Stomach (tissue), 19 donors: ENCODE measurements around the gene ZNF85. TPM values are rescaled to one million over a fixed set of nuclear protein-coding genes. Genes with fewer than 3 reads are reported as not detected.

Source experiments
- DNase-seq, 2 donors: peaks; one replicate each; pipeline versions ENCODE4 v3.0.0 to v3.0.0-alpha.2; 2013 to 2019
- H3K27ac ChIP-seq, 5 donors: fragments of 200-600 bp in 4 of 5; sonication (generic) in 4 of 5; one replicate each; pipeline ENCODE4 v1.5.1; 2013 to 2019; ENCODE audit warnings: mild to moderate bottlenecking in 1 of 5, moderate library complexity in 1 of 5
- H3K27me3 ChIP-seq, 3 donors: fragments of 200-600 bp; sonication (generic); one replicate each; pipeline ENCODE4 v1.5.1; 2017 to 2019; ENCODE audit warnings: mixed run types in 1 of 3
- H3K36me3 ChIP-seq, 4 donors: fragments of 200-600 bp; sonication (generic); 1 replicate in 3 of 4; 2 replicates in 1 of 4; pipeline ENCODE4 v1.5.1; 2016 to 2019
- H3K4me1 ChIP-seq, 4 donors: fragments of 200-600 bp; sonication (generic); one replicate each; pipeline ENCODE4 v1.5.1; 2016 to 2019
- H3K4me3 ChIP-seq, 4 donors: fragments of 200-600 bp; sonication (generic) in 3 of 4; one replicate each; pipeline ENCODE4 v1.5.1; 2016 to 2019; ENCODE audit warnings: mild to moderate bottlenecking in 1 of 4
- H3K9me3 ChIP-seq, 4 donors: fragments of 200-600 bp; sonication (generic); one replicate each; pipeline ENCODE4 v1.5.1; 2016 to 2019
- EP300 ChIP-seq: sonication (generic); formaldehyde crosslinking; IDR thresholded peaks from one replicate; pipeline ENCODE4 v1.6.1; 2017; ENCODE audit warnings: antibody characterized with exemption
- POLR2A ChIP-seq, 4 donors: fragments of 450-650 bp; IDR thresholded peaks; one replicate each; pipeline ENCODE4 v1.6.1; 2016; ENCODE audit warnings: antibody characterized with exemption in 4 of 4, control low read depth in 2 of 4, mild to moderate bottlenecking in 1 of 4, moderate library complexity in 1 of 4
- POLR2AphosphoS5 ChIP-seq, 3 donors: sonication (generic); formaldehyde crosslinking; IDR thresholded peaks; one replicate each; pipeline ENCODE4 v1.6.1; 2016; ENCODE audit warnings: antibody characterized with exemption in 3 of 3
- WGBS, 5 donors: extraction: QIAGEN DNeasy Blood & Tissue Kit in 3 of 5; methylation state at CpG; one replicate each; pipeline versions ENCODE4 v1.1.5 to v1.1.7; 2013 to 2018; 5-methylcytosine and 5-hydroxymethylcytosine counted together
- intact Hi-C: fragments of 100-400 bp; cut with DNase I; formaldehyde crosslinking; loops from one replicate; pipeline ENCODE4 v1.15.1; 2023; ENCODE audit warnings: low total_unique reads
- long read RNA-seq, 10 donors: transcript quantifications; one replicate each; lab custom pipeline, GENCODE V29; 2026
- polyA plus RNA-seq, 3 donors: library from polyadenylated mRNA; stranded (reverse); fragments of 200-250 nt; gene quantifications; one replicate each; pipeline ENCODE4 v1.2.3, GENCODE V29; 2013
- total RNA-seq, 5 donors: library from RNA; depleted of rRNA; stranded (reverse); fragments of >200 nt; gene quantifications; one replicate each; pipeline versions ENCODE4 v1.1.0 to v1.2.3, GENCODE V29; 2014 to 2016
- TF ChIP-seq, protein P1 (sequence below), 7 experiments: fragments of 450-650 bp in 4 of 7; fragments of 200-600 bp in 3 of 7; sonication (generic) in 3 of 7; IDR thresholded peaks; one replicate each; pipeline ENCODE4 v1.5.1; 2016 to 2019; ENCODE audit warnings: antibody characterized with exemption in 7 of 7, control low read depth in 2 of 7, mild to moderate bottlenecking in 1 of 7
- donor health status: healthy with polysubstance abuse.
- donor health status: Bipolar disorder and iron deficiency.
- donor health status: healthy.

The ZNF85 gene
- total RNA-seq, result 10 to 100 TPM in 3 of 5 donors, 1 to 10 TPM in 2; 4.1 to 25.9 (median 15.8) TPM
- polyA plus RNA-seq, result 1 to 10 TPM; 6.5 to 8.3 (median 7.3) TPM
- long read RNA-seq, donor 1, partial matches to known transcripts, result 0 of 1 reads
- long read RNA-seq, donor 1, other reads (novel, unspliced or antisense), result 0 of 1 reads
- long read RNA-seq, donor 2, partial matches to known transcripts, result 0 of 2 reads
- long read RNA-seq, donor 2, other reads (novel, unspliced or antisense), result 0 of 2 reads
- long read RNA-seq, donor 3, result 0 reads
- long read RNA-seq, donor 4, partial matches to known transcripts, result 0 of 1 reads
- long read RNA-seq, donor 4, other reads (novel, unspliced or antisense), result 0 of 1 reads
- long read RNA-seq, donor 5, partial matches to known transcripts, result 0 of 11 reads
- long read RNA-seq, donor 5, other reads (novel, unspliced or antisense), result 0 of 11 reads
- long read RNA-seq, donor 6, transcript ZNF85-201 (4 exons, 1,531 nt), result major isoform, 7 of 10 reads
- long read RNA-seq, donor 6, partial matches to known transcripts, result 0 of 10 reads
- long read RNA-seq, donor 6, other reads (novel, unspliced or antisense), result 0 of 10 reads
- long read RNA-seq, donor 7, partial matches to known transcripts, result 0 of 4 reads
- long read RNA-seq, donor 7, other reads (novel, unspliced or antisense), result 0 of 4 reads
- long read RNA-seq, donor 8, partial matches to known transcripts, result 0 of 5 reads
- long read RNA-seq, donor 8, other reads (novel, unspliced or antisense), result 0 of 5 reads
- long read RNA-seq, donor 9, partial matches to known transcripts, result 0 of 1 reads
- long read RNA-seq, donor 9, other reads (novel, unspliced or antisense), result 0 of 1 reads
- long read RNA-seq, donor 10, partial matches to known transcripts, result 0 of 1 reads
- long read RNA-seq, donor 10, other reads (novel, unspliced or antisense), result 0 of 1 reads

DNA sequence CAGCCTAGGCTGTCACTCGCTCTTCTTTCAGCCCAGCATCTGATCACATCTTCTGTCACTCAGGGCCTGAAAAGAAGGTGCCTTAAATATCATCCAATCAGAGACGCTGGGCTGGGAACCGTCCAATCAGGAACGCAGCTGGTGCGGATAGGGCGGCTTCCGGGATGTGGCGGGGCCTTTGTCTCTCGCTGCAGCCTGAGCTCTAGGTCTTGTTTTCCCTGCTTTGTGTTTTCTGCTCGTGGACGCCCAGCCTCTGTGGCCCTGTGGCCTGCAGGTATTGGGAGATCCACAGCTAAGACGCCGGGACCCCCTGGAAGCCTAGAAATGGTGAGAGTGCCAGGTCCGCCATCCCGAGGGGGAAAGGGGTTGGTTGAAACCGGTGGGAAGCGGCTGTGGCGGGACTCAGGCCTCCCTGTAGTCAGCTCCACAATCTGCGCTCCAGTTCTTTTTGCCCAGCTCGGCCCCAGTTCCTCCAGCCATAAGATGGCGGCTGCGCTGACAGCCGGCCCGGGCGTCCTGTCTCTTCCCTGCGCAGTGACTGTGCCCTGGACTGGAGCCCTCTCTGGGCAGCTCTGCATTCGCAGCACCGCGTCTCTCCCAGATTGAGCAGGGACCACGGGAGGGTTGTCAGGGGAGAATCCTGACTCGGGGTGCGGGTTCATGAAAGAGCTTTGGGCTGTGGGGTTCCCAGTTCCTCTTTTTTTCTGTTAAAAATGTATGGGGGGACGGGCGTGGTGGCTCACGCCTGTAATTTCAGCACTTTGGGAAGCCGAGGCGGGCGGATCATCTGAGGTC is at the start of gene ZNF85:
Gene ZNF85 (plus strand): TSS at position 175 of the 795 bp plus-strand sequence. CDS start 150 bp downstream, at position 325.
- Histone ChIP-seq H3K4me3 (peak within 1 kb of the TSS; percentile 70 to 88 (median 76)), H3K27ac (peak within 1 kb of the TSS; percentile 85 to 90 (median 89)), H3K36me3 (peaks cover 0 to 3% (median 1%) of the 10 kb centered on the region in 4 donors), H3K9me3 (no peaks in the 10 kb centered on the region), H3K4me1 (peaks cover 0 to 23% (median 17%) of the 10 kb centered on the region in 4 donors), H3K27me3 (no peaks in the 10 kb centered on the region)
- TF ChIP-seq POLR2AphosphoS5 (IDR thresholded peaks at IDR 0.05) (peak in 2 of 3 donors; percentile 37 to 51), POLR2A (IDR thresholded peaks at IDR 0.05) (peak in 1 of 4 donors; percentile 20), EP300 (no peak)
- TF ChIP-seq, protein P1, sequence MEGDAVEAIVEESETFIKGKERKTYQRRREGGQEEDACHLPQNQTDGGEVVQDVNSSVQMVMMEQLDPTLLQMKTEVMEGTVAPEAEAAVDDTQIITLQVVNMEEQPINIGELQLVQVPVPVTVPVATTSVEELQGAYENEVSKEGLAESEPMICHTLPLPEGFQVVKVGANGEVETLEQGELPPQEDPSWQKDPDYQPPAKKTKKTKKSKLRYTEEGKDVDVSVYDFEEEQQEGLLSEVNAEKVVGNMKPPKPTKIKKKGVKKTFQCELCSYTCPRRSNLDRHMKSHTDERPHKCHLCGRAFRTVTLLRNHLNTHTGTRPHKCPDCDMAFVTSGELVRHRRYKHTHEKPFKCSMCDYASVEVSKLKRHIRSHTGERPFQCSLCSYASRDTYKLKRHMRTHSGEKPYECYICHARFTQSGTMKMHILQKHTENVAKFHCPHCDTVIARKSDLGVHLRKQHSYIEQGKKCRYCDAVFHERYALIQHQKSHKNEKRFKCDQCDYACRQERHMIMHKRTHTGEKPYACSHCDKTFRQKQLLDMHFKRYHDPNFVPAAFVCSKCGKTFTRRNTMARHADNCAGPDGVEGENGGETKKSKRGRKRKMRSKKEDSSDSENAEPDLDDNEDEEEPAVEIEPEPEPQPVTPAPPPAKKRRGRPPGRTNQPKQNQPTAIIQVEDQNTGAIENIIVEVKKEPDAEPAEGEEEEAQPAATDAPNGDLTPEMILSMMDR (IDR thresholded peaks at IDR 0.05), result no peak
- peak; percentile 92 to 97 for DNase-seq
- intact Hi-C loops, result no loop called here
- 0 to 2% (median 1%) methylated on average over 24 to 38 of the region's 38 CpGs for WGBS, 5 donors

DNA sequence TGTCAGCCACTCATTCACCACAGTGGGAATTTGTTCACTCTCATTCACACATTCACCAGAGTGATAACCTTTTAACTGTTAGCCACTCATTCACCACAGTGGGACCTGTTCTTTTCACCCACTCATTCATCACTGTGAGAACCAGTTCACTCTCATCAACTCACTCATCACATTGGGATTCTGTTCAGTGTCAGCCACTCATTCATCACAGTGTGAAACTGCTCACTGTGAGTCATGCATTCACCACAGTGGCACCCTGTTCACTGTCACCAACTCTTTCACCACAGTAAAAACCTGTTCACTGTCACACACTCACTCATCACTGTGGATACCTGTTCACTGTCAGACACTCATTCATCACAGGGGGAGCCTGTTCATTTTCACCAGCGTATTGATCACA is 43.5 kb upstream of the ZNF85 start:
- WGBS, 5 donors, result 69 to 94% (median 78%) methylated on average over 1 of the region's 1 CpG
- H3K36me3 ChIP-seq, result no peaks in the 10 kb centered on the region
- no peak for DNase-seq
- no peaks in the 10 kb centered on the region for H3K27me3 ChIP-seq
- no peak for TF ChIP-seq POLR2AphosphoS5 (IDR thresholded peaks at IDR 0.05)
- TF ChIP-seq EP300, result no peak
- TF ChIP-seq, protein P1 (IDR thresholded peaks at IDR 0.05), result no peak
- no peak for TF ChIP-seq POLR2A (IDR thresholded peaks at IDR 0.05)
- H3K4me3 ChIP-seq, result no peak overlapping the region
- intact Hi-C loops, result no loop called here
- no peaks in the 10 kb centered on the region for H3K4me1 ChIP-seq
- H3K27ac ChIP-seq, result no peak overlapping the region
- H3K9me3 ChIP-seq, result peaks cover 0 to 80% (median 28%) of the 10 kb centered on the region in 4 donors

DNA sequence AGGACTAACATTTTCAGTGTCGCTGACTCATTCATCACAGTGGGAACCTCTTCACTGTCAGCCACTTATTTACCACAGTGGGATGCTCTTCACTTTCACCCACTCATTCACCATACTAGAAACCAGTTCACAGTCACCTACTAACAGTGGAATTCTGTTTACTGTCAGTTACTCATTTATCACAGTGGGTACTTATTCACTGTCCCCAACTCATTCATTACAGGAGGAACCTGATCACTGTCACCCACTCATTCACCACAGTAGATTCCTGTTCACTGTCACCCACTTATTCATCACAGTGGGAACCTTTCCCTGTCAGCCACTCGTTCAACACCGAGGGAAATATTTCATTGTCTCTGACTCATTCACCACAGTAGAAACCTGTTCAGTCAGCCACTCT is 10.1 kb upstream of the ZNF85 start:
- DNase-seq, result no peak
- 73 to 88% (median 79%) methylated on average over 3 of the region's 3 CpGs for WGBS, 5 donors
- Histone ChIP-seq H3K4me1 (no peaks in the 10 kb centered on the region), H3K9me3 (peaks cover 0 to 49% (median 11%) of the 10 kb centered on the region in 4 donors), H3K36me3 (no peaks in the 10 kb centered on the region), H3K27me3 (peaks cover 0 to 4% (median 0%) of the 10 kb centered on the region in 3 donors), H3K27ac (no peak overlapping the region), H3K4me3 (no peak overlapping the region)
- TF ChIP-seq POLR2A (IDR thresholded peaks at IDR 0.05), result no peak
- TF ChIP-seq, protein P1 (IDR thresholded peaks at IDR 0.05), result no peak
- no peak for TF ChIP-seq POLR2AphosphoS5 (IDR thresholded peaks at IDR 0.05)
- TF ChIP-seq EP300, result no peak
- intact Hi-C loops, result no loop called here
